NCI-H2107 treated with DMSO at 0.1 percent for 48 hours (cell line): ENCODE results near the gene FOXI2.

ENCODE experiments used
- DNase-seq: peaks from one replicate; lab custom pipeline; 2025; ENCODE audit not compliant: unreplicated experiment; lab: John Stamatoyannopoulos, UW

FOXI2 gene

DNA sequence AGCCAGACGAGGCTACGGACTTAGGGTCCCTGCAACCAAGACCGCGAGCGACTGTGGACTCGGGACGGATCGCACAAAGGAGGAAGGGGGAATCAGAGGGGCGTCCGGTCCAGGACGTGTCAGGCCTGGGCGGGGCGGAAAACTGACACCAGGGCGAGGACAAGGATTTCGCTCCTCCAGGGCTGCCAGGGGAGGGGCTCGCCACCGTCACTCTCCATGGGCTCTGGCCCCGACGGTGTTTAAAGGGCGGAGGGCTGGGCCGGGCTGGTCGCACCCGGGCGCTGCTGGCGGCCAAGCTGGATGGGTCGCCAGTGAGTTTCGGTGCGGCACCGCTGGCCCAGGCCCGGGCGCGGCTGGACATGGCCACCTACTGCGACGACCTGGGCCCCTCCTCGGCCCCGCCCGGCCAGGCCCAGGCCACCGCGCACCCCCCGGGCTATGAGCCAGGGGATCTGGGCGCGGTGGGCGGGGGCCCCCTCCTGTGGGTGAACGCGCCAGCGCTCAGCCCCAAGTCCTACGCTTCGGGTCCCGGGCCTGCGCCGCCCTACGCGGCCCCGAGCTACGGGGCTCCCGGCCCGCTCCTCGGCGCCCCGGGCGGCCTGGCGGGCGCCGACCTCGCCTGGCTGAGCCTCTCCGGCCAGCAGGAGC is at the start of gene FOXI2:
TSS of gene FOXI2 (plus strand) at position 271 of the 648 bp plus-strand sequence. CDS start at position 360, 89 bp downstream.
- no peak for DNase-seq

DNA sequence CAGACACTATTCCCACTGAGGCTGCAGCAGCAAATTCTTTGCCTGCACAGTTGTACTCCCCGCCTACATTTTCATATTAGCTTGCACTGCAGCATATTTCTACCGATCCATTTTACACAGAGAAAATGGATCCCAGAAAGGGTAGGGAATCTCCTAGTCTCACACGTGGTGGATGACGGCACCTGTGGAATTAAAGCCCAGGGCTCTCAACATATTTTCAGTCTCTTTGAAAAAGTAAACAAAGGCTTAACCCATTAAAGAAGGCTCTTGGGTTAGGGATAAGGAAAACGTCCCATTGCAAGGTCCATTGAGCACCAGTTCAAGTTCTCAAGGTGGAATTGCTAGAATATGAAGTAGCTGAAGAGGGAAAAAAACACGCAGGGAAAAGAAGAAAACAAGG is 49.4 kb upstream of the FOXI2 start:
- no peak for DNase-seq

DNA sequence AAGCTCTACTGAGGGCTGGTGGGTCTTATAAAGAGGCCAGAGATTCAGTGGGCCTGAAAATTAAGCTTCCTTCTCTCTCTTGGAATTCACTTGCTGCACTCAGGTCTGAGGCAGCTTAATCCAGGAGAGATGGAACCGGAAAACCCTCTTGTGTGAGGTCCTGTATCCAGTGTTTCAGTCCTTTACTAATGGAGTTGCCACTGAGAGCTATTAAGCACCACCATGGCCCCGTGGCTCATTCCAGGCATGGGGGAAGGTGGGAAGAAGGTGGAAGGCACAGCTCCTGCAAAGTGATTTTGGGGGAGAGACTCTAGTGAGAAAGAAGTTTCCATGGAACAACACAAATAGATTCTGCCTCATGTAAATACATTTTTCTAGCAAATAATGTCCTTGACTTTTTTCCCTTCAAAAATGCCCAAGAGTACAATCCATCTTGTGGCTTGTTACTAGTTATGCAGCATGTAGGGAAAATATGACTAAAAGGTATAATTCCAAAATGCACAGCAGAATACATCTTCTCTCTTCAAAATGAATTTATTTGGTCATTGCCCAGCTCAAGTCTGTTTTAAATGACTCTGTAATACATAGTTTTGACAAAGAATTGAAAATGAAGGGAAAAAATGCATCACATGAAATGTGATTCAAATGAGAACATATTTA is 46.7 kb upstream of the FOXI2 start:
- DNase-seq, result no peak

GRCh38 chr10:127694580-127695193 is 42.3 kb upstream of the FOXI2 start:
- no peak for DNase-seq

DNA sequence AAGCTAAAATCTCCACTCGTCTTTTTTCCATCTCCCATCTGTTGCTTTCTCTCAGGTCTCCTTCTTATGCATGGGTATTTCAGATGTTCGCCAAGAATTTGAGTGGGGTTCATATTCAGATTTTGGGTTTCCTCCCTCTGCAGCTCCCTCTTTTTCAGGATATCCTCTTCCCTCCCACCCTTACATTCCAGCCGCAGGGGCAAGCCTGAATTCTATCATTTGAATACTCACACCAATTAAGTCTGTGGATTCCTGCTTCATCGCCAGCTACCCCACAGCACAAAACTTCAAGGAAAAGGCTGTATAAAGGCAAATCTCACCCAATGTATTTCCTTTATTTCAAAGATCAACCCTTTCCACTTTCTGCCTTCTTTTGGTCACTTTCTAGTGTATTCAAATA is 41.6 kb upstream of the FOXI2 start:
- DNase-seq, result no peak

- no peak for DNase-seq
These were observed 38.1 kb upstream of the FOXI2 start for GRCh38 chr10:127698886-127699285.

DNA sequence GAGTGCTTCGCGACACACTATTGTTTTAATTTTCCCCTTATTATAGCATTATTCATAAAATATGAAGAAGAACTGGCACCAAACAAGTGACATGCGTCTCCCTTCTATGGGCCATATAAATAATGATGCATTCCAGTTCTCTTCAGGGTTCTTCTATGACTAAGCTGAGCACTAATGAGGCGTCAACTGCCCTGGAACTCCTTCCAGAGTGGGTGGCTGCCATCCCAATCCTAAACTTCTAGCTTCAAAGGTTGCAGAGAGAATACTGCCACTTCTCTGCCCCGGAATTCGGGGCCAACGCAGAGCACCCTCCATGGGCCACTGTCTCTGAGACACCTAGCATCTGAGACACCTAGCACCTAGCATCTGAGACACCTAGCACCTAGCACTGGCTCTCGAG is 37.7 kb upstream of the FOXI2 start:
- DNase-seq, result no peak

- no peak for DNase-seq
These were observed 34.7 kb upstream of the FOXI2 start for GRCh38 chr10:127702271-127702670.

GRCh38 chr10:127715249-127715648 is 21.7 kb upstream of the FOXI2 start:
- no peak for DNase-seq

DNA sequence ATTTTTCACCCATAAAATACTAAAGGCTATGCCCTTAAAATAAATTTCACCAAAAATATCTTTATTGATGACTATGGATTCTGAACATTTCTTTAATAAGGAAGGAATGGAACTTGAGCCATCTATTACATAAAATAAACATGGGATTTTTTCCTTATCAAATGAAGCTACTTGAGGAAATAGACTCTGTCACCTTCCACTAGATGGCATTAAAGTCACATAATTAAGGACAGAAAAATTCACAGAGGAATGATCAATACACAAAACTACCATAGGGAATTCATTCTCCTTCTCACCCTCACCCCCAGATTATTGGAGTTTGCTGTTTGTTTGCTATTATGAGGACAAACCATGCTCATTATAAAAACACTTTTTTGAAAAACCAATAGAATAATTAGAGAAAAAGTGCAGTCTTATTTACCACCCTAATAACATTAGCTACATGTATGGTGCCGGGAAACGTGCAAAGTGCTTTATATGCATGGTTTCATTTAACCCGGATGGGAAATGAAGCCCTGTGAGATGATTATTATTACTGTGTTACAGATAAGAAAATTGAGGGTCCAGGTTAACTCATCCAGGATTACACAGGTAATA is 21.1 kb upstream of the FOXI2 start:
- DNase-seq, result no peak

GRCh38 chr10:127720142-127720541 is 16.8 kb upstream of the FOXI2 start:
- no peak for DNase-seq

DNA sequence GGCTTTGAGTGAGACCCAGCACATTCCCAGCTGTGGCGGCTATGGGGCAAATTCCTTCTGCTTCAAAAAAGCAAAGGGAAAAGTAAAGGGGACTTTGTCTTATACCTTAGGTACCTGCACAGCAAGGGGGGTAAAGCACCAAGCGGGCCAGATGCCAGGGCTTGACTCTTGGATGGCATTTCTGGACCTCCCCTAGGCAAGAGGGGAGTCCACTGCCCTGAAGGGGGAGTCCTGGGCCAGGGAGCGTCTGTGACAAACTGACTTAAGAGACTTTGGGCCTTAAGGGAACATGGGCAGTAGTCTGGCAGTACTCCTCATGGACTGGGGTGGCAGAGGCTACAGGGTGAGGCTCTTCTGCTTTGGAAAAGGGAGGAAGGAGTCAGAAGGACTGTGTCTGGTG is 16.1 kb upstream of the FOXI2 start:
- DNase-seq, result no peak

- DNase-seq, result no peak
These were observed 2.2 kb upstream of the FOXI2 start for GRCh38 chr10:127734753-127735152.

- no peak for DNase-seq
These were observed 1.8 kb upstream of the FOXI2 start for GRCh38 chr10:127735156-127735555.

DNA sequence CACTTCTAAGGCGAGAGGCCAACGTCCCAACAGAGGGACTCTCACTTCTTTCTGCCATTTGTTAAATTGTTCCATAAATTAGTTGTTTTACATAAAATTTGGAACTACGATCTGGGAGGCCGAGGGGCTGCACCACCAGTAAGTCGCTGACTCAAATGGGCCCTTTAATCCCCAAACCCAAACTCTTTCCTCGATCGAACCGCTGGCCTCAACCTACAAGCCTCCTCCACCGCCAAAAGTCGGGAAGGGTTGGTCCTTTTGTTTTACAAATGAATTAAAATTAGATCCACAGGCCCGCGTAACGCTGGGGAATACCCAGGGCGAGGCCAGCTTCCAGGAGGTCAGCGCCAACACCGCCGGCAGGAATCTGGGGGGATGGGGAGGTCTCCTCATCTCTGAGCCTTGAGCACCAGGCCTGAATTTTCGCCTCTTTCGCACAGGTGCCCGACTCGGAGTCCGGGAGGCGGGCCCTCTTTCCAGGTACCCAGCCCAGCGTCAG is 1.2 kb upstream of the FOXI2 start:
- no peak for DNase-seq

GRCh38 chr10:127736222-127736914 is 617 bp upstream of the FOXI2 start:
- no peak for DNase-seq

GRCh38 chr10:127737563-127738511 is 852 bp downstream of the FOXI2 start:
- DNase-seq, result no peak

- no peak for DNase-seq
These were observed 1.8 kb downstream of the FOXI2 start for GRCh38 chr10:127738512-127739424.

GRCh38 chr10:127739908-127740307 is 2.9 kb downstream of the FOXI2 start:
- no peak for DNase-seq
